ENCODE data around the gene RHEX. TPM values are rescaled to one million over a fixed set of nuclear protein-coding genes. Genes with fewer than 3 reads are reported as not detected.

RHEX gene
- total and polyA plus RNA-seq, 2 of the 13 experiments (the other 11 are each of a cell fraction or from before 2014, with no cell fraction given) = 1.4 to 2.7 TPM

- Histone ChIP-seq H3K4me3 (replicated peaks in 1 of 3; ENCODE audit: insufficient read depth in 1 of 3, low read depth in 2 of 3, low read length in 3 of 3) (no peak overlapping the region), H4K20me1 (ENCODE audit: insufficient read depth, low read length) (no peaks in the 10 kb centered on the region), H3K36me3 (replicated peaks in 1 of 2; ENCODE audit: control insufficient read depth in 1 of 2, insufficient read depth in 2 of 2, low read length in 2 of 2) (no peaks in the 10 kb centered on the region), H3K27ac (ENCODE audit: extremely low read length, insufficient read depth, low read length) (no peak overlapping the region), H3K4me2 (ENCODE audit: low read depth, low read length) (no peak overlapping the region), H3K9me3 (ENCODE audit: low read length) (no peaks in the 10 kb centered on the region), H3K4me1 (ENCODE audit: insufficient read depth, low read length) (no peaks in the 10 kb centered on the region), H2AFZ (ENCODE audit: low read length) (no peak overlapping the region), H3K9ac (ENCODE audit: insufficient read depth, low read depth, low read length) (no peak overlapping the region), H3K27me3 (ENCODE audit: control insufficient read depth in 1 of 2, insufficient read depth in 2 of 2, low read length in 2 of 2) (no peaks in the 10 kb centered on the region), H3K79me2 (ENCODE audit: insufficient read depth, low read length) (no peaks in the 10 kb centered on the region)
- intact Hi-C loops (cut with micrococcal nuclease; ENCODE audit: unreplicated experiment) (no loop called here), in situ Hi-C loops (cut with HindIII; ENCODE audit: extremely low pct_ligation_motif_present, low pct_unique_long_range_greater_than_20kb) (no loop called here)
- ChIA-PET POLR2A (no interaction called here), CTCF (ENCODE audit: low intra/inter-chr PET ratio, low total read pairs) (no interaction called here)
- no TSS peak for BruUV-seq (replicated peaks)
- WGBS (ENCODE audit: low lambda C conversion rate) = 80% methylated on average over 1 of the region's 1 CpG
- no peak for ATAC-seq
- no peak for DNase-seq (ENCODE audit: low spot score)
- no peak for FAIRE-seq
- no peak for TF ChIP-seq PHF20 (CRISPR knock-in tag; IDR thresholded peaks at IDR 0.05)
- no peak for TF ChIP-seq ZNF772 (CRISPR knock-in tag; IDR thresholded peaks at IDR 0.05)
- no peak for TF ChIP-seq TBP (CRISPR knock-in tag; IDR thresholded peaks at IDR 0.05)
- TF ChIP-seq CEBPB (IDR thresholded peaks at IDR 0.05; ENCODE audit: borderline replicate concordance, low read depth, low read length) = no peak
- TF ChIP-seq, protein P1, sequence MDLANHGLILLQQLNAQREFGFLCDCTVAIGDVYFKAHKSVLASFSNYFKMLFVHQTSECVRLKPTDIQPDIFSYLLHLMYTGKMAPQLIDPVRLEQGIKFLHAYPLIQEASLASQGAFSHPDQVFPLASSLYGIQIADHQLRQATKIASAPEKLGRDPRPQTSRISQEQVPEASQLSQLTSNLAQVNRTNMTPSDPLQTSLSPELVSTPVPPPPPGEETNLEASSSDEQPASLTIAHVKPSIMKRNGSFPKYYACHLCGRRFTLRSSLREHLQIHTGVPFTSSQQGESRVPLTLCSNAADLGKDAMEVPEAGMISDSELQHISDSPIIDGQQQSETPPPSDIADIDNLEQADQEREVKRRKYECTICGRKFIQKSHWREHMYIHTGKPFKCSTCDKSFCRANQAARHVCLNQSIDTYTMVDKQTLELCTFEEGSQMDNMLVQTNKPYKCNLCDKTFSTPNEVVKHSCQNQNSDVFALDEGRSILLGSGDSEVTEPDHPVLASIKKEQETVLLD (CRISPR knock-in tag; IDR thresholded peaks at IDR 0.05; ENCODE audit: low read depth) = no peak
- TF ChIP-seq, protein P2, sequence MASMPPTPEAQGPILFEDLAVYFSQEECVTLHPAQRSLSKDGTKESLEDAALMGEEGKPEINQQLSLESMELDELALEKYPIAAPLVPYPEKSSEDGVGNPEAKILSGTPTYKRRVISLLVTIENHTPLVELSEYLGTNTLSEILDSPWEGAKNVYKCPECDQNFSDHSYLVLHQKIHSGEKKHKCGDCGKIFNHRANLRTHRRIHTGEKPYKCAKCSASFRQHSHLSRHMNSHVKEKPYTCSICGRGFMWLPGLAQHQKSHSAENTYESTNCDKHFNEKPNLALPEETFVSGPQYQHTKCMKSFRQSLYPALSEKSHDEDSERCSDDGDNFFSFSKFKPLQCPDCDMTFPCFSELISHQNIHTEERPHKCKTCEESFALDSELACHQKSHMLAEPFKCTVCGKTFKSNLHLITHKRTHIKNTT (CRISPR knock-in tag; IDR thresholded peaks at IDR 0.05) = no peak
- TF ChIP-seq HNRNPK (IDR thresholded peaks at IDR 0.05; ENCODE audit: low read depth, low read length, poor library complexity, severe bottlenecking) = no peak
- no peak for TF ChIP-seq ZBTB42 (CRISPR knock-in tag; IDR thresholded peaks at IDR 0.05)
- no peak for TF ChIP-seq ZNF629 (CRISPR knock-in tag; conservative IDR thresholded peaks at IDR 0.05)
- TF ChIP-seq EP300 (IDR thresholded peaks at IDR 0.05; ENCODE audit: low read depth in 2 of 2, low read length in 2 of 2) = no peak
- no peak for TF ChIP-seq EP300 (CRISPR knock-in tag; IDR thresholded peaks at IDR 0.05; ENCODE audit: borderline replicate concordance)
- no peak for TF ChIP-seq ARID2 (CRISPR knock-in tag; IDR thresholded peaks at IDR 0.05; ENCODE audit: borderline replicate concordance)
- TF ChIP-seq NR2F2 (IDR thresholded peaks at IDR 0.05; ENCODE audit: borderline replicate concordance, low read depth) = no peak
- no peak for TF ChIP-seq STAT5B (CRISPR knock-in tag; IDR thresholded peaks at IDR 0.05)
- no peak for TF ChIP-seq MLXIP (CRISPR knock-in tag; IDR thresholded peaks at IDR 0.05; ENCODE audit: borderline replicate concordance)
- TF ChIP-seq BCL6 (CRISPR knock-in tag; IDR thresholded peaks at IDR 0.05) = no peak
- no peak for TF ChIP-seq NFYC (CRISPR knock-in tag; IDR thresholded peaks at IDR 0.05)
Measured at GRCh38 chr1:206079135-206079534, 26.2 kb downstream of the RHEX start.

All from HepG2 (cell line).